ENCODE results near the gene DAND5.
"Not testable (repeated sequence)": the region's sequence is repeated elsewhere in the genome, so short reads cannot be mapped to it uniquely, and the experiment has no call there.

The DAND5 gene

GRCh38 chr19:12967907-12968306 lies 1.5 kb upstream of the DAND5 start:
- no peak for DNase-seq

DNA sequence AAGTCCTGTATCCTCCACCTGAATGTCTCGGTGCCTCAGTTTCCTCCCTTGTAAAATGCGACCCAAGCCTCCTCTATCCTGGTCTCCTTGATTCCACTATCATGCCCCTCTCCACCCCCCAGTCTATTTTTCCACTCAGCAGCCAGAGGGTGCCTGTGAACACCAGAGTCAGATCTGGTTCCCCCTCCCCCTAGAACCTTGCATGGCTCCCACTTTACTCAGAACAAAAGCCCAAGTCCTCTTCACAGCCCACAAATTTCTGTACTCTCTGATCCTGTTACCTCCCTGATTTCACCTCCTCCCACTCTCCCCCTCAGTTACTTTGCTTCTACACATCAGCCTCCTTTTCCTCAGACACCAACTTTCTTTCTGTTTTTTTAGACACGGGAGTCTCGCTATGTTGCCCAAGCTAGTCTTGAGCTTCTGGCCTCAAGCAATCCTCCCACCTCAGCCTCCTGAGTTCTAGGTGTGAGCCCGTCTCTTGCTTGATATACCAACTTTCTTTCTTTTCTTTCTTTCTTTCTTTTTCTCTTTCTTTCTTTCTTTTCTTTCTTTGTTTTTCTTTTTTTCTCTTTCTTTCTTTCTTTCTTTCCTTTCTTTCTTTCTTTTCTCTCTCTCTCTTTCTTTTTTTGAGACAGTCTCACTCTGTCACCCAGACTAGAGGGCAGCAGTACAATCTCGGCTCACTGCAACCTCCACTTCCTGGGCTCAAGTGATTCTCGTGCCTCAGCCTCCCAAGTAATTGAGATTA lies 869 bp downstream of the DAND5 start:
- no peak for DNase-seq

DNA sequence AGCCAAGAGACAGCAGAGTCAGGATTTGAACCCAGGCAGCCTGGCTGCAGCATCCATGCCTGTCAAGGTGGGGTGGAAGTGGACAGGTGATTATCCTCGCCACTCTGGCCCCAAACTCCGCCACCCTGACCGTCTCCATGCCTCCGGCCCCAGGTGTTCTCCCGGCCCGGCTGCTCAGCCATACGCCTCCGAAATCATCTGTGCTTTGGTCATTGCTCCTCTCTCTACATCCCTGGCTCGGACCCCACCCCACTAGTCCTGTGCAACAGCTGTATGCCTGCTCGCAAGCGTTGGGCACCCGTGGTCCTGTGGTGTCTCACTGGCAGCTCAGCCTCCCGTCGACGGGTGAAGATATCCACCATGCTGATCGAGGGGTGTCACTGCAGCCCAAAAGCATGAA lies 3.9 kb downstream of the DAND5 start:
- DNase-seq = no peak

DNA sequence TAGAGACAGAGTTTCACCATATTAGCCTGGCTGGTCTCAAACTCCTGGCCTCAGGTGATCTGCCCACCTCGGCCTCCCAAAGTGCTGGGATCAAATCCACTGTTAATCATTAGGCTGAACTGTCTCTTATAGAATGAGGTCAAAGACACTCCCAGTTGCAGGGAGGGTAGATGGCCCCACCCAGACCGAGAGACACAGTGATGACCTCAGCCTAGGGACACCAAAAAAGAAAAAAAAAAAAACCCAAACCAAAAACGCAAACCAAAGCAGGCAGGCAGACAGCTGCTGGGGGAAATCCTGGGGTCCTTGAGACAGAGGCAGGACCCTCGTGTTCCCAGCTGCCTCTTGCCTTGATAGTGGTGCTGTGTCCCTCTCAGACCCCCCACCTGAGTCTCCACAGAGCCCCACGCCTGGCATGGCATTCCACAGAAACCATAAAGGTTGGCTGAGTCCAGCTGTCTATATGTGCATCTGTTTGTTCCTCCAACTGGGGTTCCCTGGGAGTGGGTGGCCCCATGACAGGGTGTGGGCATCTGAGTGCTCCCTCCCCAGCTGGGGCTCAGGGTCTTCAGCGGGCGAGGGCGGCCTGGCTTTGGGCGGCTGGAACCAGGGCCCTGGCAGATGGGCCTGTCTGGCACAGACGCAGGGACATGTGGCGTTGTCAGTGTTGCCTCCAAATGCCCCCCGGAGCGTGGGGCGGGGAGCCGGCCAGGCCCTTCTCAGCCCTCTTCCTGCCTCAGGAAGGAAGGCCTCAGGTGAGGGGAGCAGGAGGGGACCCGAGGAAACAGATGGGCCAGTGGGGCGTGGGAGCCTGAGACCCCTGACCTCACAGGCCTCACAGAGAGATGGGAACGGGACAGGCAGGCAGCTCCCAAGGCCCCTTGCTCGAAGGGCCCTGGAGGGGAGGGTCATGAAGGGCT lies 5.2 kb downstream of the DAND5 start:
- DNase-seq = no peak

DNA sequence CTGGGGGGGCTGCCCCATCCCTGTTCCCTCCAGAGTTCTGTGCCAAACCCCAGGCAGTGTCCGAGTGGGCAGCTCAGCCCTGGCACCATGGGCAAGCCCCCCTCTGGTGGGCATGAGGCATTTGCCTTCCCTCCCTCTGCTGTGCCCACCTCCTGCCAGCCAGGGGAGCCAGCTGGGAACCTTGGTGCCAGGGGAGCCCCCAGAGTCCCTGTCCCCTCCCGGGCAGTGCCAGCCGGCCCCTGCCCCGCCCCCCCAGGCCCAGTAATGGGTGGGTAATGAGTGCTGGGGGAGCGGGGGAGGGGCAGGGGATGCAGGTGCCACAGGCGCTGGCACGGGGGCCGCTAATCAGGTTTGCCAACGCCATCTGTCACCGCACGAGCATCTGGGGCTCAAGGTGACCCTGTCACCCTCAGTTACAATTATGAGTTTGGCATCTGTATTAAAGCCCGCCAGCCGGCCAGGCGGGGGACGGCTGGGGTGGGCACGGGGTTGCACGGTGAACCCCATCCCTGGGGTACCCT lies 5.9 kb downstream of the DAND5 start:
- DNase-seq = no peak

- not testable (repeated sequence) for DNase-seq
These were observed 6.7 kb downstream of the DAND5 start for GRCh38 chr19:12976109-12976508.

- no peak for DNase-seq
These were observed 10.6 kb downstream of the DAND5 start for GRCh38 chr19:12979974-12980373.

GRCh38 chr19:12982648-12983047 lies 13.3 kb downstream of the DAND5 start:
- DNase-seq = no peak

- no peak for DNase-seq
These were observed 13.7 kb downstream of the DAND5 start for GRCh38 chr19:12983091-12983490.

DNA sequence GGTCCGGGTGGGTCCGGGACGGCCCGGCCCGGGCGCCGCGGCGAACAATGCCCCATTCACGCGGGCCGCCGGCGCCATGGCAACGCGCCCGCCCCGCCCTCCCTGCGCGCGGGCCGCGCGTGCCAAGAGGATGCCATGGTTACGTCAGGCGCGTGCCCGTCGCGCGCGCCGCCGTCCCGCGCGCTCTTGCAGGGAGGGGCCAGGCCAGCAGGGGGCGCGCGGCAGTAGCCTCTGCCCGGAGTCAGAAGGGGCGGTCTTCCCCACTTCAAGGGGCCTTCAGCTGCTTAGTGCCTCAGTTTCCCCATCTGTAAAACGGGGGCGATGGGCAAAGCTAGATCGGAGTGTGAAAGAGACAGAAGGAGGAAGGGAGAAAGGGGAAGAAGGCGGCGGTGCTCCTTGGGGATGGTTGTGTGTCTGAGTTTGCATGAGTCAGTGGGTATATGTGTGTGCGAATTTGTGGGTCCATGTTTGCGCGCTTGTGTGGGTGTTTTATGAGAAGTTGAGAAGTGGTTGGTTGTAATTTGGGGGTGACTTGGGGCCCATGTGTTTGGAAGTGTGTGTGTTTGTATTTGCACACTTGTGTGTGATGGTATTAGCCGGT lies 14.3 kb downstream of the DAND5 start:
- DNase-seq = peak; percentile 79

- DNase-seq = no peak
These were observed 14.8 kb downstream of the DAND5 start for GRCh38 chr19:12984143-12984627.

DNA sequence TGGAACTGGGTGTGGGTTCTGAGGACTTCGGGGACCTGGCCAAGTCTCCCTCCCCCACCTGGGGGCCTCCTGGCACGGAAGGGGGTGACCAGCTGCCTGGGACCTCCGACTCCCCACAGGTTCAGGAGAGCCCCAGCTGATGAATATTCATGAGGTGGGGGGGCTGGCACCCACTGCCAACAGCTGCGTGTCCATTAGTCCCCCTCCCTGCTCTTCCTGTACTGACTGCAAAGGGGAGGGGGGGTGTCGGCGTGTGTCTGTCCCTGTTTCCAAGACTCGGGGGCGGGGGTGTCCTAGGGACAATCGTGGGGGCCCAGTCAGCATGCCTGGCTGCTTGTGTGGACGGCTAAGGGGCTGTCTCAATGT lies 15.3 kb downstream of the DAND5 start:
- no peak for DNase-seq

DNA sequence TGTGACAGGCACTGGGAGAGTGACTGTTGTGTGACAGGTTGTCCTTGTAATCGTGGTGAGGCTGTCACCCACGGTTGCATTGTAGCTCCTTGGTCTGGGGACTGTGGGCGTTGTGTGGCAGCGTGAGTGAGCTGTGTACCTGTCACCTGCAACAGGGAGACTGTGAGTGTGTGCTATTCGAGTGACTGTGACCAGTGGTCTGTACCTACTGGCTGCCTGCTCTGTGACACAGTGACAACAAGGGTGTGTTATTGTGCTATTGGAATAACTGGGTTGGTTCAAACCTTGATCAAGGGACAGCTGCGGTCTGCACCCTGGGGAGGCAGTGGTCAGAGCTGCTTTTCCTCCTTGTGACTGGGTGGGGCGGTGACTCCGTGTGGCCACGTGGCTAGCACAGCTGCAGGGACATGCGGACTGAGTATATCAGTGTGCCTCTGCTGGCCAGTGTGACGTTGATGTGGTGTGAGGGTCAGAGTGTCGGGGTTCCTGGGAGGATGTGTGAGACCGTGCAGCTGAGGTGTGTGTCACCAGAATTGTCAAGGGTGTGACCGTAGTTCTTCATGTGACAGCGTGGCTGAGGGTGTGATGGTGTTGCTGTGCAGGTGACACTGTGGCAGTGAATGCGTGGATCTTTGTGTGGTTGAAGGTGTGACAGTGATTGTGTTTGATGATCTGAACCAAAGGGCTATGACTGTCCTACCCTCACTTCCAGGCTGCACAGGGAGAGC lies 15.8 kb downstream of the DAND5 start:
- no peak for DNase-seq

DNA sequence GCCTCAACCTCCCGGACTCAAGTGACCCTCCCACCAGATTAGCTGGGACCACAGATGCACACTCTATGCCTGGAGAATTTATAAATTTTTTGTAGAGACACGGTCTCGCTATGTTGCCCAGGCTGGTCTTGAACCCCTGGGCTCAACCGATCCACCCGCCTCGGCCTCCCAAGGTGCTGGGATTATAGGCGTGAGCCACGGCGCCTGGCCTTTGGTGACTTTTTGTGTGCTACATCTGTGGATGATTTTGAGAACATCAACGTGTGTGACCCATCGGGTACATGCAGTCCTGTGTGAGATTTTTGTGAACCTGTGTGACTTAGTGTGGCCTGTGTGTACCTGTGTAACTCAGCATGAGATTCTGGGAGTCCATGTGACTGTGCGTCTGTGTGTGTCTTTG lies 17.4 kb downstream of the DAND5 start:
- DNase-seq = no peak

- DNase-seq = no peak
These were observed 17.8 kb downstream of the DAND5 start for GRCh38 chr19:12987190-12987589.

- DNase-seq = no peak
These were observed 18.4 kb downstream of the DAND5 start for GRCh38 chr19:12987781-12988180.

DNA sequence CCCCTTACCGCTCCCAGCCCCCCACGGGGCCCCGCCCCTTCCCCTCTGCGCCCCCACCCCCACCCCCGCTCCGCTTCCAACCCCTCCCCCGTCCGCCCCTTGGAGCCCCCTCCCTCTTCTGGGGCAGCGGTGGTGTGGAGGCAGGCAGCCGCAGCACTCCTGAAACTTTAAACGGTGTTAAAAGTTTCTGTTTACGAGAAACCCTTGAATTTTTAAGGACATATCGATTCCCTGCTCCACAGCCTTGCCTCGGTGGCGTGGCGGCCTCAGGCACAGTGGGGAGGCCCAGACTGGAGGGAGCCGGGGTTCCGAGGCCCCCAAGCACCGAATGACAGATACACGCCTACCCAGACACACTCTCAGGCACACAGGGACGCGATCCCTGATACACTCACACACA lies 21.1 kb downstream of the DAND5 start:
- DNase-seq = no peak

DNA sequence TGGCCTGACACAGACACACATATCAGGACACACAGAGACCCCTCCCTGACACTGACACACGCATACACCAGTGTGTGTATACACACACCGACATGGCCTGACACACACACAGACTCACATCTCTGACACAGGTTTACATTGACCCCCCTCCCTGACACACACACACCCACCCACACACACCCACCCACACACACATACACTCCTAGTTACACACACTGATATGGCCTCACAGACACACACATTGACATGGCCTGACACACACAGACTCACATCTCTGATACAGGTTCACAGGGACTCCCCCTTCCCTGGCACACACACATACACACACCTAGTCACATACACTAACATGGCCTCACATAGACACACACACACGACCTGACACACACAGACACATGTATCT lies 21.5 kb downstream of the DAND5 start:
- DNase-seq = no peak

- DNase-seq = no peak
These were observed 21.9 kb downstream of the DAND5 start for GRCh38 chr19:12991296-12991695.

DNA sequence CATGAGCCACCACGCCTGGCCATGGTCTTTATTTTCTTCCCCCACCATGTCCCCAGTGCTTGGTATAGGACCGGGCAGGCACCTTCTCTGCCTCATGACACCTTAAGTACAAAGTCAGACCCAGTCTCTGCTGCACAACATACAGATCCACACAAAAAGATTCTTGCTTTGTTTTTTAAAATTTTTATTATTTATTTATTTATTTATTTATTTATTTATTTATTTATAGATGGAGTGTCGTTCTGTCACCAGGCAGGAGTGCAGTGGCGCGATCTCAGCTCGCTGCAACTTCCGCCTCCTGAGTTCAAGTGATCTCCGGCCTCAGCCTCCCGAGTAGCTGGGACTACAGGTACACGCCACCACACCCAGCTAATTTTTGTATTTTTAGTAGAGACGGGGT lies 23.4 kb downstream of the DAND5 start:
- no peak for DNase-seq

GRCh38 chr19:12993562-12993961 lies 24.2 kb downstream of the DAND5 start:
- no peak for DNase-seq
